ENCODE data around the gene TBL3.

Gene TBL3

GRCh38 chr16:1966460-1966859 is 5.4 kb upstream of the TBL3 start, which contains the start of gene RNF151:
TSS of gene RNF151 (plus strand) at chr16:1966856. CDS start at chr16:1966882, 26 bp downstream.
- H4K20me1 ChIP-seq (ENCODE audit: insufficient read depth, low read length), result no peaks in the 10 kb centered on the region
- no peak for TF ChIP-seq EZH2phosphoT487 (IDR thresholded peaks at IDR 0.05; ENCODE audit: low read length)
- TF ChIP-seq CTCF (IDR thresholded peaks at IDR 0.05; ENCODE audit: low read length), result no peak
- no peak for TF ChIP-seq EZH2 (optimal IDR thresholded peaks at IDR 0.05; ENCODE audit: low read depth, low read length)
- DNase-seq, result no peak
- H3K4me2 ChIP-seq (ENCODE audit: low read depth, low read length), result peak within 1 kb of the TSS; percentile 93
- H3K27ac ChIP-seq (ENCODE audit: low read length), result no peak within 1 kb of the TSS
- H3K9me3 ChIP-seq (replicated peaks; ENCODE audit: insufficient read depth, low read length), result no peaks in the 10 kb centered on the region
- H3K9me2 ChIP-seq (replicated peaks; ENCODE audit: insufficient read depth, low read length), result no peaks in the 10 kb centered on the region
- peaks cover 7% of the 10 kb centered on the region; the same call in 1 of the 2 replicates for H3K4me1 ChIP-seq (ENCODE audit: low read length)
- peaks cover 31% of the 10 kb centered on the region for H3F3A ChIP-seq (ENCODE audit: insufficient read depth, low read length)
- peaks cover 26% of the 10 kb centered on the region for H3K79me2 ChIP-seq (ENCODE audit: low read length)
- peaks cover 17% of the 10 kb centered on the region for H3K36me3 ChIP-seq (replicated peaks; ENCODE audit: insufficient read depth, low read length)
- no peaks in the 10 kb centered on the region for H3K27me3 ChIP-seq (replicated peaks; ENCODE audit: insufficient read depth, low read length)
- H2AFZ ChIP-seq (ENCODE audit: low read length), result no peak within 1 kb of the TSS
- peak within 1 kb of the TSS; percentile 94; the same call in 1 of the 2 replicates for H3K9ac ChIP-seq (ENCODE audit: low read length)
- H3K4me3 ChIP-seq (ENCODE audit: low read length), result peak within 1 kb of the TSS; percentile 80

GRCh38 chr16:1968146-1968953 is 3.5 kb upstream of the TBL3 start:
- no peak overlapping the region for H3K9ac ChIP-seq (ENCODE audit: low read length)
- DNase-seq, result no peak
- H4K20me1 ChIP-seq (ENCODE audit: insufficient read depth, low read length), result no peaks in the 10 kb centered on the region
- H3F3A ChIP-seq (ENCODE audit: insufficient read depth, low read length), result peaks cover 18% of the 10 kb centered on the region
- H3K9me2 ChIP-seq (replicated peaks; ENCODE audit: insufficient read depth, low read length), result no peaks in the 10 kb centered on the region
- peaks cover 9% of the 10 kb centered on the region; the same call in 1 of the 2 replicates for H3K4me1 ChIP-seq (ENCODE audit: low read length)
- peaks cover 8% of the 10 kb centered on the region for H3K36me3 ChIP-seq (replicated peaks; ENCODE audit: insufficient read depth, low read length)
- no peak overlapping the region for H3K27ac ChIP-seq (ENCODE audit: low read length)
- H2AFZ ChIP-seq (ENCODE audit: low read length), result no peak overlapping the region
- no peaks in the 10 kb centered on the region for H3K27me3 ChIP-seq (replicated peaks; ENCODE audit: insufficient read depth, low read length)
- TF ChIP-seq EZH2 (optimal IDR thresholded peaks at IDR 0.05; ENCODE audit: low read depth, low read length) (no peak), CTCF (IDR thresholded peaks at IDR 0.05; ENCODE audit: low read length) (no peak), EZH2phosphoT487 (IDR thresholded peaks at IDR 0.05; ENCODE audit: low read length) (no peak)
- no peak overlapping the region for H3K4me2 ChIP-seq (ENCODE audit: low read depth, low read length)
- H3K9me3 ChIP-seq (replicated peaks; ENCODE audit: insufficient read depth, low read length), result no peaks in the 10 kb centered on the region
- no peak overlapping the region for H3K4me3 ChIP-seq (ENCODE audit: low read length)
- peaks cover 39% of the 10 kb centered on the region for H3K79me2 ChIP-seq (ENCODE audit: low read length)

- Histone ChIP-seq H3K79me2 (ENCODE audit: low read length) (peaks cover 23% of the 10 kb centered on the region), H3K27ac (ENCODE audit: low read length) (peak overlapping the region; percentile 55; the same call in 1 of the 2 replicates), H3K9me2 (replicated peaks; ENCODE audit: insufficient read depth, low read length) (no peaks in the 10 kb centered on the region), H3K27me3 (replicated peaks; ENCODE audit: insufficient read depth, low read length) (no peaks in the 10 kb centered on the region), H3F3A (ENCODE audit: insufficient read depth, low read length) (peaks cover 4% of the 10 kb centered on the region; the same call in 1 of the 2 replicates), H3K4me1 (ENCODE audit: low read length) (0 out of 2 replicates have a peak, but pooled peaks cover 3% of the 10 kb centered on the region), H3K4me3 (ENCODE audit: low read length) (peak overlapping the region; percentile 93), H4K20me1 (ENCODE audit: insufficient read depth, low read length) (no peaks in the 10 kb centered on the region), H3K9ac (ENCODE audit: low read length) (peak overlapping the region; percentile 95), H3K9me3 (replicated peaks; ENCODE audit: insufficient read depth, low read length) (no peaks in the 10 kb centered on the region), H2AFZ (ENCODE audit: low read length) (0 out of 2 replicates have a peak overlapping the region, but pooled peaks have one; percentile 69), H3K4me2 (ENCODE audit: low read depth, low read length) (peak overlapping the region; percentile 89), H3K36me3 (replicated peaks; ENCODE audit: insufficient read depth, low read length) (no peaks in the 10 kb centered on the region)
- TF ChIP-seq CTCF (IDR thresholded peaks at IDR 0.05; ENCODE audit: low read length), result no peak
- TF ChIP-seq EZH2 (optimal IDR thresholded peaks at IDR 0.05; ENCODE audit: low read depth, low read length), result no peak
- TF ChIP-seq EZH2phosphoT487 (IDR thresholded peaks at IDR 0.05; ENCODE audit: low read length), result no peak
- no peak for DNase-seq
These were observed 631 bp downstream of the TBL3 start for GRCh38 chr16:1972490-1972877.

Data from MM.1S (cell line).